GM12873 (cell line): ENCODE measurements around the gene NELL1.

ENCODE experiments used
- TF ChIP-seq, protein P1 (sequence below): IDR thresholded peaks from 2 replicates; pipeline ENCODE4 v1.5.1; 2012; ENCODE audit warnings: low read depth, mild to moderate bottlenecking, moderate library complexity, low read length, control low read depth; ENCODE audit not compliant: insufficient read depth; ENCODE audit errors: missing control alignments

NELL1 gene

DNA sequence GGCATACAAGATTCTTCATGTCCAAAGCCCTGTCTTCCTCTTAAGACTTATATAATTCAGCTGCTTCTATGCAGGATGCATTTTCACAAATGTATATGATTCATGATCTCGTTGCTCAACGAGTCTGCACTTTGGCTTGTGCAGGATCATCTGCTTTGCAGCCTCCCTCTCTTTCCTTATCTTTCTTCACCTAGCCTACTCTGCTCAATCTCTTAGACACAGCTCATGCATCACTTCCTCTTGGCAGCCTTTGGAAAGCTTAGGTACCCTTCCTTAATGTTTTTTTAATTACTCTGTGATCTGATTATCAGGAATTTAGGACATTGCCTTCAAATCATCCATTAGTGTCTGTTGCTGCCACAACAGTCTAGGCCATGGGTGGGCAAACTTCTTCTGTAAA, 673.8 kb downstream of the NELL1 start:
- TF ChIP-seq, protein P1, sequence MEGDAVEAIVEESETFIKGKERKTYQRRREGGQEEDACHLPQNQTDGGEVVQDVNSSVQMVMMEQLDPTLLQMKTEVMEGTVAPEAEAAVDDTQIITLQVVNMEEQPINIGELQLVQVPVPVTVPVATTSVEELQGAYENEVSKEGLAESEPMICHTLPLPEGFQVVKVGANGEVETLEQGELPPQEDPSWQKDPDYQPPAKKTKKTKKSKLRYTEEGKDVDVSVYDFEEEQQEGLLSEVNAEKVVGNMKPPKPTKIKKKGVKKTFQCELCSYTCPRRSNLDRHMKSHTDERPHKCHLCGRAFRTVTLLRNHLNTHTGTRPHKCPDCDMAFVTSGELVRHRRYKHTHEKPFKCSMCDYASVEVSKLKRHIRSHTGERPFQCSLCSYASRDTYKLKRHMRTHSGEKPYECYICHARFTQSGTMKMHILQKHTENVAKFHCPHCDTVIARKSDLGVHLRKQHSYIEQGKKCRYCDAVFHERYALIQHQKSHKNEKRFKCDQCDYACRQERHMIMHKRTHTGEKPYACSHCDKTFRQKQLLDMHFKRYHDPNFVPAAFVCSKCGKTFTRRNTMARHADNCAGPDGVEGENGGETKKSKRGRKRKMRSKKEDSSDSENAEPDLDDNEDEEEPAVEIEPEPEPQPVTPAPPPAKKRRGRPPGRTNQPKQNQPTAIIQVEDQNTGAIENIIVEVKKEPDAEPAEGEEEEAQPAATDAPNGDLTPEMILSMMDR = no peak

GRCh38 chr11:21346361-21346760, 677.0 kb downstream of the NELL1 start:
- TF ChIP-seq, protein P1 = no peak

GRCh38 chr11:21350613-21351012, 681.2 kb downstream of the NELL1 start:
- TF ChIP-seq, protein P1 = no peak

DNA sequence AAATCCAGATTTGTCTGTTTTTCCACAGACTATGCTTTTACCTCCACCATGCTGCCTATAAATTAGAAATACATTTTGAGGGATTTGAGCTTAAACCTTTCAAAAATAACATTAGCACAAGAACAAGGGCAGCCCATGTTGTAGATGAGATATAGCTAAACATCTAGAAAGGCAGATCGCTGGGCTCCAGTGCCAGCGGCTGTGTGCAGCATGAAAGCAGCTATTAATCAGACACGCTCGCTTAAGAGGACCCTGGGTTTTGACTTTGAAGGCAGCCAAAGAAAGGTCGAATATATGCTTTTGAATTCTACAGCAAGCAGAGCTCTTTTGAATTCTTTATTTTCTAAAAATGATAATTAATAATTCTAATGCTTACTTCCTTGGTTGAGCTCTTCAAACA, 684.0 kb downstream of the NELL1 start:
- TF ChIP-seq, protein P1 = no peak

- TF ChIP-seq, protein P1 = no peak
These were observed 695.7 kb downstream of the NELL1 start for GRCh38 chr11:21364866-21365624.

- TF ChIP-seq, protein P1 = no peak
These were observed 700.6 kb downstream of the NELL1 start for GRCh38 chr11:21369947-21370346.

DNA sequence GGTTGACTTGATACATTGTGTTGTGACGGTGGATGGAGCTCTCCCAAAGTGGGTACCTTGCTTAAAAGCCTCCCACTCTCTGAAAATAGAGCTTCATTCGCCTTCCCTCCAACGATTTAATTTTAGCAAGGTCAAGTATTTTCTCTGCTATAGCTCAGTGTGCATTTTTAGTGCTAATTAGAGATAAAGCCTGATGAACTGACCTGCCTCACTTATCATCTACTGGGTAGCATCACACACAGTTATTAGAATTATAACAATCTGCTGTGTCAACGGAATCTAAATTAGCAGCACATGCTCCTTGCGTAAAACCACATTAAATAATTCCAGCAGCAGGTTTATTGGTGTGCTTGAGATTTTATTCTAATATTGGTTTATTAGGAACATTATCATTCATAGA, 701.7 kb downstream of the NELL1 start:
- TF ChIP-seq, protein P1 = no peak
